Colonic mucosa (tissue), 4 donors: ENCODE measurements around the gene CRIP3. TPM values are rescaled to one million over a fixed set of nuclear protein-coding genes. Genes with fewer than 3 reads are reported as not detected.

Source experiments
- DNase-seq: peaks from one replicate; pipeline ENCODE4 v3.0.0-alpha.2; 2020
- H3K27ac ChIP-seq: fragments of 200-600 bp; one replicate; pipeline ENCODE4 v1.8.0; 2021
- H3K27me3 ChIP-seq: fragments of 200-600 bp; one replicate; pipeline ENCODE4 v1.8.0; 2021
- H3K36me3 ChIP-seq: fragments of 200-600 bp; one replicate; pipeline ENCODE4 v1.8.0; 2021
- H3K4me1 ChIP-seq: fragments of 200-600 bp; one replicate; pipeline ENCODE4 v1.8.0; 2021; ENCODE audit warnings: mild to moderate bottlenecking
- H3K4me3 ChIP-seq: fragments of 200-600 bp; one replicate; pipeline ENCODE4 v1.8.0; 2021
- H3K9ac ChIP-seq, 2 donors: one replicate each; pipeline ENCODE4 v1.7.0; 2013; ENCODE audit warnings: control low read depth in 2 of 2, low read depth in 2 of 2, low read length in 2 of 2
- H3K9me3 ChIP-seq: fragments of 200-600 bp; one replicate; pipeline ENCODE4 v1.8.0; 2021
- intact Hi-C: fragments of 100-400 bp; cut with DNase I; formaldehyde crosslinking; loops from one replicate; pipeline ENCODE4 v1.14.1; 2022
- total RNA-seq, 2 donors: library from RNA; stranded (reverse); fragmentation: NEBNext Ultra II Directional in 1 of 2; extraction: Animal tissue kit (Norgen Biotek cat#: 25700) in 1 of 2; gene quantifications; one replicate each; pipeline ENCODE4 v1.2.1, GENCODE V29; 2021
- TF ChIP-seq, protein P1 (sequence below): fragments of 200-600 bp; IDR thresholded peaks from one replicate; pipeline ENCODE4 v1.8.0; 2022; ENCODE audit warnings: antibody characterized with exemption, mild to moderate bottlenecking
- donor health status: healthy.
- donor health status: DM: no; HTN: no; CAD: no.
- donor health status: DM: no; HTN: no; CAD: no.

The CRIP3 gene
- total RNA-seq, 2 donors from 2014 or later: 0.69 to 1.8 TPM

GRCh38 chr6:43258807-43259686 is 49.6 kb downstream of the CRIP3 start:
- Histone ChIP-seq H3K4me3 (no peak overlapping the region), H3K4me1 (no peaks in the 10 kb centered on the region), H3K9ac (no peak overlapping the region), H3K27me3 (no peaks in the 10 kb centered on the region), H3K27ac (no peak overlapping the region), H3K9me3 (no peaks in the 10 kb centered on the region), H3K36me3 (no peaks in the 10 kb centered on the region)
- intact Hi-C loops: no loop called here
- TF ChIP-seq, protein P1, sequence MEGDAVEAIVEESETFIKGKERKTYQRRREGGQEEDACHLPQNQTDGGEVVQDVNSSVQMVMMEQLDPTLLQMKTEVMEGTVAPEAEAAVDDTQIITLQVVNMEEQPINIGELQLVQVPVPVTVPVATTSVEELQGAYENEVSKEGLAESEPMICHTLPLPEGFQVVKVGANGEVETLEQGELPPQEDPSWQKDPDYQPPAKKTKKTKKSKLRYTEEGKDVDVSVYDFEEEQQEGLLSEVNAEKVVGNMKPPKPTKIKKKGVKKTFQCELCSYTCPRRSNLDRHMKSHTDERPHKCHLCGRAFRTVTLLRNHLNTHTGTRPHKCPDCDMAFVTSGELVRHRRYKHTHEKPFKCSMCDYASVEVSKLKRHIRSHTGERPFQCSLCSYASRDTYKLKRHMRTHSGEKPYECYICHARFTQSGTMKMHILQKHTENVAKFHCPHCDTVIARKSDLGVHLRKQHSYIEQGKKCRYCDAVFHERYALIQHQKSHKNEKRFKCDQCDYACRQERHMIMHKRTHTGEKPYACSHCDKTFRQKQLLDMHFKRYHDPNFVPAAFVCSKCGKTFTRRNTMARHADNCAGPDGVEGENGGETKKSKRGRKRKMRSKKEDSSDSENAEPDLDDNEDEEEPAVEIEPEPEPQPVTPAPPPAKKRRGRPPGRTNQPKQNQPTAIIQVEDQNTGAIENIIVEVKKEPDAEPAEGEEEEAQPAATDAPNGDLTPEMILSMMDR: no peak
- DNase-seq: no peak

GRCh38 chr6:43258180-43258579 is 50.4 kb downstream of the CRIP3 start:
- no peak for DNase-seq
- H3K9me3 ChIP-seq: no peaks in the 10 kb centered on the region
- no peaks in the 10 kb centered on the region for H3K27me3 ChIP-seq
- no peaks in the 10 kb centered on the region for H3K36me3 ChIP-seq
- TF ChIP-seq, protein P1: no peak
- H3K4me1 ChIP-seq: no peaks in the 10 kb centered on the region
- intact Hi-C loops: no loop called here
- no peak overlapping the region for H3K9ac ChIP-seq
- no peak overlapping the region for H3K27ac ChIP-seq
- no peak overlapping the region for H3K4me3 ChIP-seq

DNA sequence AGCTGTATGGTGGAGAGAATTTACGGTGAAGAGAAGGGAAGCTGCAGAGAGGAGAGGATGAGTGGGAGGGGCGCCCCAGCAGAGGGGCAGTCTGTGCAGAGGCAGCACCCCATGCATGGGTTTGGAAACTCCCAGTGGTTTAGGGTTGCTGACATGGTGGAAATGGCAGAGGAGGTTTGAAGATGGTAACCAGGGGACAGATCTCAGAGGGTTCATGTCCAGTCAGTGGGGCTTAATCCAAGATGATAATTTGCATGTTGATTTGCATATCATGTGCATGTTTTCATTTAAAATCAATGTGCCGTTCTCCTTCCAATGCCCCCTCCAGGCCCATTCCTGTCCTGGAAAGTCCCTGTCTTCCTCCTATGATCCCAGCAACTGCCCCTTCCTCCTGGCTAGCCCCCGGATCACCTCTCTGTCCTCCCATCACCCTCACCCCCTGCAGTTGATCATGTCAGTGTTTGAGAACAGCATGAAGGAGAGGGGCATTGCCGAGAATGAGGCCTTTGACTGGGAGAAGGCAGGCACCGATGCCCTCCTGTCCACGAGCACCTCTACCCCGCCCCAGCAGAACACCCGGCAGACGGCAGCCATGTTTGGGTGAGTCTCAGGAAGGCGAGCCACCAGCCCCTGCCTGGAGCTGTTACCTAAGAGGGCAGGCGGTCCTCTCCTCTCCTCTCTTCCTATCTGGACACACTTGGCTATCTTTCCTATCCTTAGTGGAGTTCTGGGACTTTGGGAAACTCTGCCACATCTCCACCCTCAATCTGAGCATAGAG is 51.1 kb downstream of the CRIP3 start:
- TF ChIP-seq, protein P1: no peak
- no peaks in the 10 kb centered on the region for H3K27me3 ChIP-seq
- no peaks in the 10 kb centered on the region for H3K4me1 ChIP-seq
- no peak overlapping the region for H3K4me3 ChIP-seq
- H3K36me3 ChIP-seq: no peaks in the 10 kb centered on the region
- DNase-seq: no peak
- no peaks in the 10 kb centered on the region for H3K9me3 ChIP-seq
- H3K9ac ChIP-seq: no peak overlapping the region
- intact Hi-C loops: no loop called here
- H3K27ac ChIP-seq: no peak overlapping the region

DNA sequence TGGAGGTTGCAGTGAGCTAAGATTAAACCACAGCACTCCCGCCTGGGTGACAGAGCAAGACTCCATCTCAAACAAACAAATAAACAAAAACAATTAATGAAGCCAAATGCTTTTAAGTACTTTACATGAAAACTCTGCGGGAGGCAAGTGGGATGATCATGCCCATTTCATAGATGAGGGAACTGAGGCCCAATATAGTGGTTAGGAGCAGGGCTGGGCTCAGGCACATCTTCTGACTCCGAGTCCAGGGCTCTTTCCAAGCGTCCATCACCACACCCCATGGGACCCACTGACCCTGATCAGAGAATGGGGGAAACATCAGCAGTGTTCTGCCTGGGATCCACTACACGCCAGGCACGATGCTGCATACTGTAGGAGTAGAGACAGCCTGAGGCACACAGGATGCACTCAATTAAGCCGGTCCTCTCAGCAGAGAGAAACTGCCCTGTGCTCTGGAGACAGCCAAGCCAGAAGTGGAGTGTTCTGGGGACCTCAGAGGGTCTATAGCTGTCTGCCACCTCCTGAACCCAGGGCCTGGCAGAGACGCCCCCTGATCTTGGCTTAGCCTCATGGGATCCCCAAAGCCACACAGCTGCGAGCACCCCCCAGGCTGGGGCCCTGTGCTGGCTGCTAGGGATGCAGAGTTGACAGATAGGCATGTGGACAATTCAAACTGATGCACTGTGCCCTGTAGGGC is 51.8 kb downstream of the CRIP3 start:
- DNase-seq: no peak
- intact Hi-C loops: no loop called here
- no peaks in the 10 kb centered on the region for H3K9me3 ChIP-seq
- H3K36me3 ChIP-seq: no peaks in the 10 kb centered on the region
- no peak overlapping the region for H3K9ac ChIP-seq
- no peaks in the 10 kb centered on the region for H3K27me3 ChIP-seq
- TF ChIP-seq, protein P1: no peak
- H3K27ac ChIP-seq: no peak overlapping the region
- H3K4me1 ChIP-seq: no peaks in the 10 kb centered on the region
- H3K4me3 ChIP-seq: no peak overlapping the region

Other genes starting within 250 kb of the CRIP3 start
- gene MRPL2, start 249.4 kb downstream of the CRIP3 start, total RNA-seq: 100 to 1,000 TPM in 1 of 2 donors, 10 to 100 TPM in 1; 73.2 to 112 TPM
- 100 to 1,000 TPM in 1 of 2 donors, 10 to 100 TPM in 1; 98.8 to 101 TPM for gene KLC4, start 249.2 kb downstream of the CRIP3 start, total RNA-seq
- 10 to 100 TPM; 15.1 to 15.9 TPM for gene PTK7, start 232.5 kb downstream of the CRIP3 start, total RNA-seq
- gene SRF, start 137.6 kb downstream of the CRIP3 start, total RNA-seq: 10 to 100 TPM; 24.8 to 37.6 TPM
- 10 to 100 TPM; 23.4 to 36.9 TPM for gene CUL9, start 126.6 kb downstream of the CRIP3 start, total RNA-seq
- 10 to 100 TPM; 76.8 to 99.4 TPM for gene DNPH1, start 79.3 kb downstream of the CRIP3 start, total RNA-seq
- 1 to 10 TPM in 1 of 2 donors, under 1 TPM in 1; 0.48 to 1.0 TPM for gene TTBK1, start 65.3 kb downstream of the CRIP3 start, total RNA-seq
- not detected for gene SLC22A7, start 10.6 kb downstream of the CRIP3 start, total RNA-seq
- gene ZNF318, start 60.8 kb upstream of the CRIP3 start, total RNA-seq: 10 to 100 TPM; 12.3 TPM
- 10 to 100 TPM; 22.9 to 33.9 TPM for gene ABCC10, start 118.7 kb upstream of the CRIP3 start, total RNA-seq
- gene DLK2, start 146.7 kb upstream of the CRIP3 start, total RNA-seq: under 1 TPM; 0.19 to 0.22 TPM
- 10 to 100 TPM; 18.6 to 26.4 TPM for gene TJAP1, start 168.7 kb upstream of the CRIP3 start, total RNA-seq
- 1 to 10 TPM in 1 of 2 donors, under 1 TPM in 1; 0.77 to 1.1 TPM for gene LRRC73, start 201.5 kb upstream of the CRIP3 start, total RNA-seq
- gene YIPF3, start 208.1 kb upstream of the CRIP3 start, total RNA-seq: 100 to 1,000 TPM; 121 to 129 TPM
- 10 to 100 TPM; 28.1 to 41.8 TPM for gene POLR1C, start 208.3 kb upstream of the CRIP3 start, total RNA-seq